GM18909 (cell line): ENCODE results near the gene ACVRL1.
A peak's percentile ranks its signal among the peaks of the same experiment; 100 is the strongest.

Source experiments
- ATAC-seq: cut with Tn5 transposase; IDR thresholded peaks from one replicate; pipeline ENCODE4 v1.9.1; 2021; ENCODE audit warnings: mild to moderate bottlenecking; ENCODE audit not compliant: unreplicated experiment, poor library complexity

The ACVRL1 gene

GRCh38 chr12:51913071-51914033, 6.0 kb downstream of the ACVRL1 start:
- ATAC-seq: no peak

GRCh38 chr12:51914034-51914923, 7.0 kb downstream of the ACVRL1 start:
- no peak for ATAC-seq

- ATAC-seq: no peak
These were observed 7.8 kb downstream of the ACVRL1 start for GRCh38 chr12:51915003-51915625.

DNA sequence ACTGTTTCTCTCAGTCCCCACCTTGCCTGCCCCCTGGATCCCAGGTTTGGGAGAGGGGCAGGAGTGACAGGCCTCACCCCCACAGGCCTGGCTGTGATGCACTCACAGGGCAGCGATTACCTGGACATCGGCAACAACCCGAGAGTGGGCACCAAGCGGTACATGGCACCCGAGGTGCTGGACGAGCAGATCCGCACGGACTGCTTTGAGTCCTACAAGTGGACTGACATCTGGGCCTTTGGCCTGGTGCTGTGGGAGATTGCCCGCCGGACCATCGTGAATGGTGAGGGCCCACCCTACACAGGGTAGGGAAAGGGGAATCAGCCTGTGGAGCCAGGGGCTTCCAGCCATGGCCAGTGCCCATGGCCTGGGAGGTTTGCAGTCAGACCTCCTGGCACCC, 8.6 kb downstream of the ACVRL1 start:
- no peak for ATAC-seq

DNA sequence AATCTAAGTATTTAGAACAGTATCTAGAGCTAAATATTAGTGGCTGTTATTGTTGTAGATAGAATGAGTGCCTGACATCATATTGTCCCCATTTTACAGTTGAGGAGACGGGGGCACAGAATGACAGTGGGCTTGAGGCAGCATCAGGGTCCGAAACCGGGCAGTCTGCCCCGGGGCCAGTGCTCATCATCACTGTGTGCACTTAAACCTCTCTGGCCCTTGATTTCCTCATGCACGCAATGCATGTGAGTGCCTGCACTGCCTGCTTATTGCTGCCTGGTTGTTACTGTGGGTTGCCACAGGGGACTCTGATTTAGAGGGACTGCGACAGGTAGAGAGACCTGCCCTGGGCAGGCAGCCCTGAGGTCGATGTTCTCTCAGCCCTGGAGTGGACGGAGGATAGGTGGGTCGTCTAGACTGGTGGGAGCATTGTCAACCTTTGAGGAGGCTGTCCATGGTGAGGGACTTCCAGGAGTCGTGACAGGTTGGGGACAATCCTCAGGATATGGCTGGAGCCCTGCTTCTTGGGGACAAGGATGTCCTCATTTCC, 9.8 kb downstream of the ACVRL1 start:
- no peak for ATAC-seq

DNA sequence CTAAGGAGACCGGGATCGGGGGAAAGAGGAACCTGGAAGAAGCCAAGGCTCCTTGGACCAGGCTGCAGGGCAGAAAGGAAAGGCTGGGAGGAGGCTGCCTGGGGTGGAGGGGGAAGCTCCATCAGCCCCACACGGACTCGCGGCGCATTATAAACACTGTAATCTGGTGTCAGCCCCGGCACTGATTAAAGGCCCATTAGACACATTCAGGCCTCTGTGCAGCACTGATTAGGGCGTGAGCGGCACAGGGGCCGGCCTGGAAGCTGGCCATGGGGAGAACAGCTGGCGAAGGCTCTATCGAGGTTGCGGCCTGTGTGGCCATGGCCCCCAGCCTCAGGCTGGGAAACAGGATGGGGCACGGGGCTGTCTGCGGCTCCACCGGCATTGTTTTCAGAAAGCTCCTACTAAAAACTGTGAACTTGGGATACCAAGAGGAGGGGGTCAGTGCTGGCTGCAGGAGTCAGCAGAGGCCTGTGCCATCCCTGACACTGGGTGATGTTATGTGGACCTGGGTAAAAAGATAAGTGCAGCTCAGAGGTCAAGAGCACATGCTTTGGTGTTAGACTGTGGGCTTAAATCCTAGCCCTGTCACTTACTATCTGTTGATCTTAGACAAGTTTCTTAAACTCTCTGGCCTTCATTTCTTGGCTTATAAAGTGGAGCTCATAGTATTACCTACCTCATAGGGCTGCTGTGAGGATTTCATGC, 10.6 kb downstream of the ACVRL1 start:
- no peak for ATAC-seq

DNA sequence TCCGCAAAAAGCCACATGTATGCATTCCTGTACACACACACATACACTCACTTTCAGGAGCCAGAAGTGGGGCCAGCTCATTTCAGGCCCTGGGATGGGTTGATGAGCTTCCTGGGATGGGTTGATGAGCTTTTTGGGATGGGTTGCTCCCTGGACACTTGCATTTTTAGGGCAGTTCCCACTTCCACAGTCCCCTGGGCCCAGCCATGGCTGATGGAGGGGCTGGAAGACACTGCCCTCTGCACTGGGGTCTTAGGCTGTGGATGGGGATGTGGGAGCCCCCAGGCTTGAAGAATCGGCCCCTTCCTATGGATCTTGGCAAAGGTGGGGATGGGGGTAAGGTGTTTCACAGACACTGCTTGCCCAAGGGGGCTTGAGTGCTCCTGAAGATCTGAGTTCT, 12.7 kb downstream of the ACVRL1 start:
- no peak for ATAC-seq

- ATAC-seq: no peak
These were observed 13.9 kb downstream of the ACVRL1 start for GRCh38 chr12:51921017-51921725.

DNA sequence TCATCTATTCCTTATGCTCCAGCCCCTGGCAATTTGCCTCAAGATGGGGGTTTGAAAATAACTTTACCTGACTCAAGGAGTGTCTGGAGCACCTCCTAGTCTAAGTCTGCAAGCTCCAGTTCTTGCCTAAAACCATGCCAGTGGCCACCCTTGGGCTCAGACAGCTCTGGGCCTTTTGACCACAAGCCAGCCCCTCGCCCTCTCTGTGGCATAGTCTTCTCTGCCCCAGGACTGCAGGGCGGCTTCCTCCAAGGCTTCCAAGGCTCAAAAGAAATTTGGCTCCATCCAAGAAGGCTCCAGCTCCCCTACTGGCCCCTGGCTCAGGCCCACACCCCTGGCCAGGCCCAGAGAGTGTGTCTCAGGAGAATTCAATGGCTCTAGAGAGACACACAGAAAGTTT, 14.8 kb downstream of the ACVRL1 start:
- ATAC-seq: no peak

DNA sequence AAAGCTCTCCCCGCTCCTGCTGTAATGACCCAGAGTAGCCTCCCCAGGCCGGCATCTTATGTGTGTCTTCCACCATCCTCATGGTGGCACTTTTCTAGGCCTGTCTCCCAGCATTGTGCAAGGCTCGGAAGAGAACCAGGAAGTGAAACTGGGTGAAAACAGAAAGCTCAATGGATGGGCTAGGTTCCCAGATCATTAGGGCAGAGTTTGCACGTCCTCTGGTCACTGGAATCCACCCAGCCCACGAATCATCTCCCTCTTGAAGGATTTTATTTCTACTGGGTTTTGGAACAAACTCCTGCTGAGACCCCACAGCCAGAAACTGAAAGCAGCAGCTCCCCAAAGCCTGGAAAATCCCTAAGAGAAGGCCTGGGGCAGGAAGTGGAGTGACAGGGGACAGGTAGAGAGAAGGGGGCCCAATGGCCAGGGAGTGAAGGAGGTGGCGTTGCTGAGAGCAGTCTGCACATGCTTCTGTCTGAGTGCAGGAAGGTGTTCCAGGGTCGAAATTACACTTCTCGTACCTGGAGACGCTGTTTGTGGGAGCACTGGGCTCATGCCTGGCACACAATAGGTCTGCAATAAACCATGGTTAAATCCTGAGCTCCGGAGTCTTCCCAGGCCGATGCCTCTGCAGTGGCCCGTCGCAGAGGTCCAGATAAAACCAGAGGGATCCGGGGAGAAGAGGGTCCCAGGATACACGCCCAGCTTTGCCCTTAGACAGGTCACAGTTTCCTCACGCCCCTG, 15.6 kb downstream of the ACVRL1 start:
- no peak for ATAC-seq

DNA sequence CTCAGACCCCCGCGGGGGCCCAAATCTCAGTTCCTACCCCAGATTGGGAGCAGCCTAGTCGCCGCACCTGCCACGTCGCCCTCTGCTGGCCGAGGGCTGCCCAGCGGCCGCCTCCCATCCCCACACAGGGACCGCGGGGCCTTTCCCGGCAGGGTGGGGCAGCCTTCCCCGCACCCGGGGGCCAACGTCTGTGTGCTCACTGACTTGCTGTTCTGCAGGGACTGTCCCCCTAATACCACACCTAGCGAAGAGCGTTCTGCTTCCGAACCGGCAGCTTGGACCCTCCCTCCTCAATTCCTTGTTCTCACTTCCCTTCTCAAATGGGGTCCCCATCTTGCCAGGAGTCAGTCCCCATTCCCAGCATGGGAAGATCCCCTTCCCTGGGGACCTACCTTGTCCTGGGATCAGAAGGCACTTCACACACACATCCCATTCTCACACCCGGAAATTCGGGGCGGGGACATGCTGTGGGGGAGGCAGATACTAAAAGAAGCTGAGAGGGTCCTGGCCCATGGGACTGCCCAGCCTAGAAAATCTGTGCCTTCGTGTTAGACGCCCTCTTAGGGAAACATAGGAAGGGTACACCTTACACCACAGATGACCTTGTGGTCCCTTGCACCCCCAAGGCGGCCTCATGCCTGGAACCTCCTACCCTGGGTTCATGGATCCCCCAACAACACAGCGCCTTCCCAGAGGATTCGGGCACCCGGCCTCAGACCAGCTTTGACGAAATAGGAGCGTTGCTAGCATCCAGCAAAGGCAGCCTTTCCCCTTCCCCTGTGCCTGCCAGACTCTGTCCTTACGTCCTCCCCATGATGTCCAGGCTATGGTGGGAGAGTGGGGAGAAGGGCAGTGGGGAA, 16.4 kb downstream of the ACVRL1 start:
- ATAC-seq: no peak

GRCh38 chr12:51924551-51925319, 17.4 kb downstream of the ACVRL1 start:
- peak; percentile 56 for ATAC-seq

- no peak for ATAC-seq
These were observed 18.2 kb downstream of the ACVRL1 start for GRCh38 chr12:51925346-51926063.

GRCh38 chr12:51926064-51926632, 18.8 kb downstream of the ACVRL1 start:
- no peak for ATAC-seq

DNA sequence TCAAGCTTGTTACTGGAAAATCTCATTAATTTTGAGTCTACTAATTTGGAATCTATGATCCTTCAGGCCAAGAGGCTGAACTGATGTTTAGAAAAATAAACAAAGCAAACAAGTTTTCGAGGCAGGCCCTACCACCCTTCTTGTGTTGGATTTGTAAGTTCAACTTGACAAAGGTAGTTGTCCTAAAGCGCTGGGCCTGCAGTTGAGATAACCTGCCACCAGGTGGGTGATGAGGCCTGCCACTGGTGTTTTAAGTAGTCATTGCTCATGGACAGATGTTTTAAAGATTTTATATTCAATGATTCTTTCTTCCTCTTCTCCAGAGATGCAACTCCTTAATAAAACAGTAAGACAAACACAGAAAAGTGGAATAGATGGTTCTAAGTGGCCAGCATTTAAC, 19.4 kb downstream of the ACVRL1 start:
- ATAC-seq: no peak
